ENCODE measurements around the gene ZNF689. TPM values are rescaled to one million over a fixed set of nuclear protein-coding genes. Genes with fewer than 3 reads are reported as not detected.

The ZNF689 gene
- total and polyA plus RNA-seq, 2 donors (not counting 1 experiment from before 2014, with no cell fraction given) = 3.5 to 6.1 TPM

DNA sequence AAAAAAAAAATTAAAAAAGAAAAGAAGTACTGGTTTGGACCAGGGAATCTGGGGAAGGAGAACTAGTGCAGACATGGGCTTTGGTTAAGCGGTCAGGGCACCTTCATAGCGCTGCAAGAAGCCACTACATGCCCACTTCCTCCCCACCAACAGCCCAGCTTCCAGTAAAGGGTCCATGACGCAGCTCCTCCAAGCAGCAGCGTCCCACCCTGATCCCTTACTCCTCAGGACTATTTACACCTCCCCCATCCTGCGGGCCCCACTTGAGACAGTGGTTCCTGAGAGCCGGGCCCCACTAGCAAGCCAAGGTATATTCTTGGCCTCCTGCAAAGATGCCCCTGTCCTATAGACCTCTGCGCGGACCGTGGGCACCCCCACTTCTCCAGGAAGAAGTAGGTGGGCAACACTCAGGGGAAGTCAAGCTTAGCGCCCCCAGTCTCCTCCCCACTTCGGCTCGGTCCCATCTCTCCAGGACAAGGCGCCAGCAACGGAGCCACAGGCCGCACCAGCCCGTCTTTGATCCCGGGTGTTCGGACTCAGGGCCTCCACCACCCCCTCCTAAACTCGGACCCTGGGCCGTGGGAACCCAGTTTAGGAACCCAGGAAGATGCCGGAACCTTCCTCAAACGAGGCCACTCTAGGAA lies 39.7 kb upstream of the ZNF689 start:
- Histone ChIP-seq H3K4me2 (ENCODE audit: extremely low read depth, insufficient read depth, low read length) (peak overlapping the region; percentile 85), H3K36me3 (ENCODE audit: control insufficient read depth, insufficient read depth, low read length) (peaks cover 4% of the 10 kb centered on the region), H3K27ac (ENCODE audit: insufficient read depth, low read length) (peak overlapping the region; percentile 94), H4K20me1 (ENCODE audit: control insufficient read depth, extremely low read depth, insufficient read depth, low read length) (no peaks in the 10 kb centered on the region), H3K4me3 (replicated peaks in 1 of 4; ENCODE audit: control extremely low read depth in 1 of 4, insufficient read depth in 1 of 4, low read depth in 3 of 4, low read length in 4 of 4) (peak overlapping the region; percentile 31 to 99 (median 45)), H3K9ac (ENCODE audit: insufficient read depth, low read length) (peak overlapping the region; percentile 62), H2AFZ (ENCODE audit: low read length) (peak overlapping the region; percentile 99), H3K79me2 (ENCODE audit: control insufficient read depth, insufficient read depth, low read length) (peaks cover 13% of the 10 kb centered on the region), H3K4me1 (ENCODE audit: control insufficient read depth, extremely low read depth, insufficient read depth, low read length) (peaks cover 5% of the 10 kb centered on the region), H3K9me3 (ENCODE audit: control insufficient read depth, insufficient read depth, low read depth, low read length) (no peaks in the 10 kb centered on the region), H3K27me3 (ENCODE audit: control insufficient read depth, insufficient read depth, low read length) (no peaks in the 10 kb centered on the region)
- TF ChIP-seq, protein P1, sequence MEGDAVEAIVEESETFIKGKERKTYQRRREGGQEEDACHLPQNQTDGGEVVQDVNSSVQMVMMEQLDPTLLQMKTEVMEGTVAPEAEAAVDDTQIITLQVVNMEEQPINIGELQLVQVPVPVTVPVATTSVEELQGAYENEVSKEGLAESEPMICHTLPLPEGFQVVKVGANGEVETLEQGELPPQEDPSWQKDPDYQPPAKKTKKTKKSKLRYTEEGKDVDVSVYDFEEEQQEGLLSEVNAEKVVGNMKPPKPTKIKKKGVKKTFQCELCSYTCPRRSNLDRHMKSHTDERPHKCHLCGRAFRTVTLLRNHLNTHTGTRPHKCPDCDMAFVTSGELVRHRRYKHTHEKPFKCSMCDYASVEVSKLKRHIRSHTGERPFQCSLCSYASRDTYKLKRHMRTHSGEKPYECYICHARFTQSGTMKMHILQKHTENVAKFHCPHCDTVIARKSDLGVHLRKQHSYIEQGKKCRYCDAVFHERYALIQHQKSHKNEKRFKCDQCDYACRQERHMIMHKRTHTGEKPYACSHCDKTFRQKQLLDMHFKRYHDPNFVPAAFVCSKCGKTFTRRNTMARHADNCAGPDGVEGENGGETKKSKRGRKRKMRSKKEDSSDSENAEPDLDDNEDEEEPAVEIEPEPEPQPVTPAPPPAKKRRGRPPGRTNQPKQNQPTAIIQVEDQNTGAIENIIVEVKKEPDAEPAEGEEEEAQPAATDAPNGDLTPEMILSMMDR (conservative IDR thresholded peaks at IDR 0.05 in 1 of 2, IDR thresholded peaks at IDR 0.05 in 1 of 2; ENCODE audit: low read depth in 1 of 2, low read length in 2 of 2) = no peak
- TF ChIP-seq EZH2 (IDR thresholded peaks at IDR 0.05; ENCODE audit: low read length, missing control alignments) = no peak
- DNase-seq (ENCODE audit: low read depth in 2 of 2) = no peak

DNA sequence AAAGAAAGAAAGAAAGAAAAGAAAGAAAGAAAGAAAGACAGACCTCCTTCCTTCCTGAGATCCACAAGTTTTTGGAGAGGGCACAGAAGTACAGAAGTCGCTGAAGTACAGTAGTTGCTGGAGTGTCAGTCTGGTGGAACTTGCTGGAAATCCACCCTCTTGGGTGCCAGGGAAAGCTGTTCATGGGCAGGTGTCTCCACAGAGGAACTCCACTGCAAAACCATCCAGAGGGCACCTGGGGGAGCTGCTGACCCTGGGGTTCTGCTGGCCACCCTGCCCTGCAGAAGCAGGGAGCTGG lies 37.0 kb upstream of the ZNF689 start:
- H3K9me3 ChIP-seq (ENCODE audit: control insufficient read depth, insufficient read depth, low read depth, low read length) = no peaks in the 10 kb centered on the region
- H3K4me3 ChIP-seq (replicated peaks in 1 of 4; ENCODE audit: control extremely low read depth in 1 of 4, insufficient read depth in 1 of 4, low read depth in 3 of 4, low read length in 4 of 4) = no peak overlapping the region
- H3K36me3 ChIP-seq (ENCODE audit: control insufficient read depth, insufficient read depth, low read length) = no peaks in the 10 kb centered on the region
- H2AFZ ChIP-seq (ENCODE audit: low read length) = no peak overlapping the region
- peaks cover 2% of the 10 kb centered on the region for H3K27me3 ChIP-seq (ENCODE audit: control insufficient read depth, insufficient read depth, low read length)
- no peak overlapping the region for H3K9ac ChIP-seq (ENCODE audit: insufficient read depth, low read length)
- H3K4me1 ChIP-seq (ENCODE audit: control insufficient read depth, extremely low read depth, insufficient read depth, low read length) = peaks cover 5% of the 10 kb centered on the region
- no peak overlapping the region for H3K4me2 ChIP-seq (ENCODE audit: extremely low read depth, insufficient read depth, low read length)
- no peak for TF ChIP-seq EZH2 (IDR thresholded peaks at IDR 0.05; ENCODE audit: low read length, missing control alignments)
- TF ChIP-seq, protein P1 (conservative IDR thresholded peaks at IDR 0.05 in 1 of 2, IDR thresholded peaks at IDR 0.05 in 1 of 2; ENCODE audit: low read depth in 1 of 2, low read length in 2 of 2) = no peak
- DNase-seq (ENCODE audit: low read depth in 2 of 2) = no peak
- H4K20me1 ChIP-seq (ENCODE audit: control insufficient read depth, extremely low read depth, insufficient read depth, low read length) = no peaks in the 10 kb centered on the region
- H3K27ac ChIP-seq (ENCODE audit: insufficient read depth, low read length) = no peak overlapping the region
- H3K79me2 ChIP-seq (ENCODE audit: control insufficient read depth, insufficient read depth, low read length) = peaks cover 8% of the 10 kb centered on the region

DNA sequence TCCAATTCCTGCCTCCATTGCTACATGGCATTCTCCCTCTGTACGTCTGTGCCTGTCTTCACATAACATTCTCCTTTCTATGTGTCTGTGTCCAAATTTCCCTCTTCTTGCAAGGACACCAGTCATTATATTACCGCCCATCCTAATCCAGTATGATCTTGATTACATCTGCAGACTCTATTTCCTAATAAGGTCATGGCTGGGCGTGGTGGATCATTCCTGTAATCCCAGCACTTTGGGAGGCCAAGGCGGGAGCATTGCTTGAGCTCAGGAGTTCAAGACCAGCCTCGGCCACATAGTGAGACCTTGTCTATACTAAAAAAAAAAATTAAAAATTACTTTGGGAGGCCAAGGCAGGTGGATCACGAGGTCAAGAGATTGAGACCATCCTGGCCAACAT lies 35.5 kb upstream of the ZNF689 start:
- no peaks in the 10 kb centered on the region for H3K9me3 ChIP-seq (ENCODE audit: control insufficient read depth, insufficient read depth, low read depth, low read length)
- peaks cover 5% of the 10 kb centered on the region for H3K4me1 ChIP-seq (ENCODE audit: control insufficient read depth, extremely low read depth, insufficient read depth, low read length)
- no peak for DNase-seq (ENCODE audit: low read depth in 2 of 2)
- no peak overlapping the region for H3K9ac ChIP-seq (ENCODE audit: insufficient read depth, low read length)
- H3K79me2 ChIP-seq (ENCODE audit: control insufficient read depth, insufficient read depth, low read length) = no peaks in the 10 kb centered on the region
- H3K27me3 ChIP-seq (ENCODE audit: control insufficient read depth, insufficient read depth, low read length) = peaks cover 2% of the 10 kb centered on the region
- H4K20me1 ChIP-seq (ENCODE audit: control insufficient read depth, extremely low read depth, insufficient read depth, low read length) = no peaks in the 10 kb centered on the region
- H2AFZ ChIP-seq (ENCODE audit: low read length) = no peak overlapping the region
- H3K4me2 ChIP-seq (ENCODE audit: extremely low read depth, insufficient read depth, low read length) = no peak overlapping the region
- TF ChIP-seq, protein P1 (conservative IDR thresholded peaks at IDR 0.05 in 1 of 2, IDR thresholded peaks at IDR 0.05 in 1 of 2; ENCODE audit: low read depth in 1 of 2, low read length in 2 of 2) = no peak
- no peak for TF ChIP-seq EZH2 (IDR thresholded peaks at IDR 0.05; ENCODE audit: low read length, missing control alignments)
- H3K4me3 ChIP-seq (replicated peaks in 1 of 4; ENCODE audit: control extremely low read depth in 1 of 4, insufficient read depth in 1 of 4, low read depth in 3 of 4, low read length in 4 of 4) = no peak overlapping the region
- no peaks in the 10 kb centered on the region for H3K36me3 ChIP-seq (ENCODE audit: control insufficient read depth, insufficient read depth, low read length)
- H3K27ac ChIP-seq (ENCODE audit: insufficient read depth, low read length) = no peak overlapping the region

All from fibroblast of lung (primary cell).